Tibial nerve (tissue), 4 donors: ENCODE results near the gene SYNJ2. TPM values are rescaled to one million over a fixed set of nuclear protein-coding genes. Genes with fewer than 3 reads are reported as not detected.

ENCODE experiments used
- DNase-seq, 2 donors: peaks; one replicate each; pipeline ENCODE4 v3.0.0-alpha.2; 2019; ENCODE audit warnings: low spot score in 2 of 2
- H3K27ac ChIP-seq, 4 donors: fragments of 200-600 bp; sonication (generic) in 3 of 4; one replicate each; pipeline ENCODE4 v1.5.1; 2017 to 2019; ENCODE audit warnings: mild to moderate bottlenecking in 1 of 4
- H3K27me3 ChIP-seq, 2 donors: fragments of 200-600 bp; sonication (generic) in 1 of 2; one replicate each; pipeline versions ENCODE4 v1.5.1 to v1.6.0; 2017 to 2019
- H3K36me3 ChIP-seq, 3 donors: fragments of 200-600 bp; sonication (generic); one replicate each; pipeline ENCODE4 v1.5.1; 2018 to 2019
- H3K4me1 ChIP-seq, 4 donors: fragments of 200-600 bp; sonication (generic) in 3 of 4; one replicate each; pipeline ENCODE4 v1.5.1; 2017 to 2019
- H3K4me3 ChIP-seq, 4 donors: fragments of 200-600 bp; sonication (generic) in 3 of 4; one replicate each; pipeline ENCODE4 v1.5.1; 2017 to 2019; ENCODE audit warnings: mild to moderate bottlenecking in 1 of 4, moderate library complexity in 1 of 4
- H3K9me3 ChIP-seq, 4 donors: fragments of 200-600 bp; sonication (generic) in 3 of 4; one replicate each; pipeline ENCODE4 v1.5.1; 2017 to 2019
- CTCF ChIP-seq, 5 experiments: fragments of 200-600 bp in 3 of 5; fragments of 450-650 bp in 2 of 5; sonication (generic) in 3 of 5; IDR thresholded peaks; one replicate each; pipeline ENCODE4 v1.5.1; 2016 to 2019; ENCODE audit warnings: antibody characterized with exemption in 5 of 5, mild to moderate bottlenecking in 3 of 5, moderate library complexity in 2 of 5
- EP300 ChIP-seq, 2 donors: sonication (generic); formaldehyde crosslinking; IDR thresholded peaks; one replicate each; pipeline ENCODE4 v1.6.1; 2017; ENCODE audit warnings: antibody characterized with exemption in 2 of 2, mild to moderate bottlenecking in 1 of 2
- POLR2A ChIP-seq, 2 donors: fragments of 450-650 bp; IDR thresholded peaks; one replicate each; pipeline ENCODE4 v1.6.1; 2017; ENCODE audit warnings: antibody characterized with exemption in 2 of 2, mild to moderate bottlenecking in 2 of 2, moderate library complexity in 2 of 2
- WGBS, 2 donors: methylation state at CpG; one replicate each; pipeline ENCODE4 v1.1.5; 2018; 5-methylcytosine and 5-hydroxymethylcytosine counted together
- total RNA-seq, 4 donors: library from RNA; depleted of rRNA; stranded (reverse); fragments of >200 nt; gene quantifications; one replicate each; pipeline ENCODE4 v1.1.0, GENCODE V29; 2016

SYNJ2 gene
- total RNA-seq, 4 donors from 2014 or later = 4.4 to 10.5 (median 5.6) TPM

GRCh38 chr6:158031381-158032353 lies 50.0 kb downstream of the SYNJ2 start:
- peak in 1 of 2 donors; percentile 27 for DNase-seq
- Histone ChIP-seq H3K27ac (peak overlapping the region in 2 of 4 donors; percentile 12 to 43), H3K9me3 (no peaks in the 10 kb centered on the region), H3K36me3 (peaks cover 0 to 8% (median 0%) of the 10 kb centered on the region in 3 donors), H3K4me3 (no peak overlapping the region), H3K27me3 (no peaks in the 10 kb centered on the region), H3K4me1 (peaks cover 0 to 30% (median 17%) of the 10 kb centered on the region in 4 donors)
- 26 to 31% methylated on average over 17 to 20 of the region's 20 CpGs for WGBS, 2 donors
- TF ChIP-seq POLR2A (IDR thresholded peaks at IDR 0.05) = no peak
- TF ChIP-seq EP300 (IDR thresholded peaks at IDR 0.05) = no peak
- no peak for TF ChIP-seq CTCF (IDR thresholded peaks at IDR 0.05)

- peaks cover 0 to 23% (median 14%) of the 10 kb centered on the region in 4 donors for H3K4me1 ChIP-seq
- DNase-seq = no peak
- 84 to 85% methylated on average over 9 of the region's 9 CpGs for WGBS, 2 donors
- H3K27me3 ChIP-seq = no peaks in the 10 kb centered on the region
- TF ChIP-seq POLR2A (IDR thresholded peaks at IDR 0.05) (no peak), CTCF (IDR thresholded peaks at IDR 0.05) (no peak), EP300 (IDR thresholded peaks at IDR 0.05) (no peak)
- H3K36me3 ChIP-seq = peaks cover 0 to 8% (median 0%) of the 10 kb centered on the region in 3 donors
- no peaks in the 10 kb centered on the region for H3K9me3 ChIP-seq
- H3K27ac ChIP-seq = peak overlapping the region in 2 of 4 donors; percentile 12 to 43
- H3K4me3 ChIP-seq = no peak overlapping the region
These were observed 50.7 kb downstream of the SYNJ2 start for GRCh38 chr6:158032354-158032733.

DNA sequence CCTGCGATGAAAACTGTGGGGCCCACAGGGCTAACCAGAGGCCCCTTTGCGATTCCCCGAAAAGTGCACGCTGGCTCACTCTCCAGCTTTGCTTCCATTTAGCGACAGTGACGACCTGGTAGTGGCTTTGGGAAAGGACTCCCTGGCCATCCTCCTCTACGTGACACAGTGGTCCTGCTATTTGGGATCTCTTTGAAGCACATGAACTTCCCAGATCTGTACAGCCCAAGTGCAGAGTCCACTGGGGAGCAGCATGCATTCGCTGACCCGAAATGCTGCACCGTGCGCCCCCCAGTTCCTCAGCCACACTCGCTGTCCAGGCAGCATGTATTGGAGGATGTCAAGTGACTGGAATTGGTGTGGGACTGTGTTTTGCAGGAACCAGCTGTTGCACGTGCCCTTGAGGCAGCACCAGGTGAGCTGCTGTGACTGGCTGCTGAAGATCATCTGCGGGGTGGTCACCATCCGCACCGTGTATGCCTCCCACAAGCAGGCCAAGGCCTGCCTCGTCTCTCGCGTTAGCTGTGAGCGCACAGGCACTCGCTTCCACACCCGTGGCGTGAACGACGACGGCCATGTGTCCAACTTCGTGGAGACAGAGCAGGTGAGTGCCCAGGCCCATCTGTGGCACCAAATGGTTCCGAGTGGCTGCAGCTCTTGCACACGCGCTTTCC lies 51.6 kb downstream of the SYNJ2 start:
- no peak for DNase-seq
- Histone ChIP-seq H3K36me3 (peaks cover 0 to 8% (median 0%) of the 10 kb centered on the region in 3 donors), H3K4me1 (peaks cover 0 to 17% (median 14%) of the 10 kb centered on the region in 4 donors), H3K27me3 (no peaks in the 10 kb centered on the region), H3K9me3 (no peaks in the 10 kb centered on the region), H3K27ac (no peak overlapping the region), H3K4me3 (no peak overlapping the region)
- TF ChIP-seq EP300 (IDR thresholded peaks at IDR 0.05) (no peak), POLR2A (IDR thresholded peaks at IDR 0.05) (no peak)
- 95 to 98% methylated on average over 29 to 30 of the region's 30 CpGs for WGBS, 2 donors

DNA sequence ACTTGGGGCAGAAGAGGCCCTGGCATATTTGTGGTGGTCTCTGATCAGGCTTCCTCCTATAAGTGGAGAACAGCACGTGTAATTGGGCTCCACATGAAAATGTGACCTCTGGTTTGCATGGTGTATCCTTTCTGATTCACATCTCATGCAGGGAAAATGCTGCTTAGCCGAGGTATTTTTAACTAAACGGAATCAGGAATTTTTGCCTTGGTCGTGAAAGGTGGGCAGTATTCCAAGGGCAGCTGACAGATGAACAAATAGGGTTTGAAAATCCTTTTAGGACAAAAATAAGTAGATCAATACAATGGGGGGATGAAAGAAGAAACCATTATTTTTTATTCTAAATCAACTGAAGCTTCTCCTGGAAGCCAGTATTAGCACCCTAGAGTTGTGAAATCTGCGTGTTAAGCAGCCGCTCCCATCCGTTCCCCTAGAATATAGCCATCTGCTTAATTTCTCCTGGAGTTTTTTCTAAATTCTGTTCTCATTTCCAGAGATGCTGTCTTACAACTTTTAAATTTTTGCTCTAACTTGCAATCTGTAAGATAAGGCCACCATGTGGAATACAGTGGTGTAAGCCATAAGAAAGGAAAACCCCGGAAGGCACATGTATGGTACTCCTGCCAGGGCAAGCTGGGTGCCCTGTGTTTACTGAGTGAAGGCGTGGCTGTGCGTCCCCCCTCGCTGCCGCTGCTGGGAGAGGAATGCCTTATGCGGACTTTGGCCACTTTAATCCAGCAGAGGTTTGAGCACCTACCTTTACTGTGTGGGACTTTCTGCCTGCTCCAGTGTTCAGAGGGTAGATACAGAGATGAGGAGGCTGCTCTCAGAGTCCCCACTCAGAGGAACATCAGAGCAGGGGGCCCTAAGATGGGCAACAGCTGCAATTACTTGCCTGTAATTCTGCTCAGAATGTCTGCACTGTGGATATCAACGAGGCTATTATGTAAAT lies 52.4 kb downstream of the SYNJ2 start:
- peaks cover 0 to 17% (median 14%) of the 10 kb centered on the region in 4 donors for H3K4me1 ChIP-seq
- H3K4me3 ChIP-seq = no peak overlapping the region
- H3K27ac ChIP-seq = no peak overlapping the region
- WGBS, 2 donors = 82 to 85% methylated on average over 14 of the region's 14 CpGs
- peaks cover 0 to 8% (median 0%) of the 10 kb centered on the region in 3 donors for H3K36me3 ChIP-seq
- TF ChIP-seq EP300 (IDR thresholded peaks at IDR 0.05) (no peak), CTCF (IDR thresholded peaks at IDR 0.05) (no peak), POLR2A (IDR thresholded peaks at IDR 0.05) (no peak)
- DNase-seq = no peak
- H3K27me3 ChIP-seq = no peaks in the 10 kb centered on the region
- H3K9me3 ChIP-seq = no peaks in the 10 kb centered on the region

DNA sequence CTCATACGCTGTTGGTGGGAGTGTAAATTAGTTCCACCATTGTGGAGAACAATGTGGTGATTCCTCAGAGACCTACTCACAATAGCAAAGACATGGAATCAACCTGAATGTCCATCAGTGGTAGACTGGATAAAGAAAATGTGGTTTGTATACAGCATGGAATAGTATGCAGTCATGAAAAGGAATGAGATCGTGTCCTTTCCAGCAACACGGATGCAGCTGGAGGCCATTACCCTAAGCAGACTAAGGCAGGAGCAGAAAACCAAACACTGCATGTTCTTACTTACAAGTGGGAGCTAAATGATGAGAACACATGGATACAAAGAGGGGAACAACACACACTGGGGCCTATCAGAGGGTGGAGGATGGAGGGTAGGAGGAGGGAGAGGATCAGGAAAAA lies 54.6 kb downstream of the SYNJ2 start:
- Histone ChIP-seq H3K9me3 (no peaks in the 10 kb centered on the region), H3K4me1 (peaks cover 0 to 32% (median 20%) of the 10 kb centered on the region in 4 donors), H3K36me3 (peaks cover 0 to 8% (median 0%) of the 10 kb centered on the region in 3 donors), H3K4me3 (no peak overlapping the region), H3K27me3 (no peaks in the 10 kb centered on the region), H3K27ac (no peak overlapping the region)
- TF ChIP-seq CTCF (IDR thresholded peaks at IDR 0.05) = no peak
- no peak for TF ChIP-seq POLR2A (IDR thresholded peaks at IDR 0.05)
- no peak for TF ChIP-seq EP300 (IDR thresholded peaks at IDR 0.05)
- no peak for DNase-seq
- WGBS, 2 donors = 92 to 97% methylated on average over 3 of the region's 3 CpGs
